GM11168 (cell line): ENCODE data around the gene ZNF813.
"Not testable (repeated sequence)": the region's sequence is repeated elsewhere in the genome, so short reads cannot be mapped to it uniquely, and the experiment has no call there.

ENCODE experiments used
- in situ Hi-C: fragments of 300-500 bp; cut with MboI; formaldehyde crosslinking; loops from one replicate; pipeline ENCODE4 v1.12.0; 2022; ENCODE audit warnings: low sequenced_read_pairs; ENCODE audit not compliant: unreplicated experiment

ZNF813 gene

GRCh38 chr19:53475470-53475869 lies 7.9 kb downstream of the ZNF813 start:
- in situ Hi-C loops, result not testable (repeated sequence)

GRCh38 chr19:53483751-53484150 lies 16.2 kb downstream of the ZNF813 start:
- in situ Hi-C loops, result not testable (repeated sequence)

DNA sequence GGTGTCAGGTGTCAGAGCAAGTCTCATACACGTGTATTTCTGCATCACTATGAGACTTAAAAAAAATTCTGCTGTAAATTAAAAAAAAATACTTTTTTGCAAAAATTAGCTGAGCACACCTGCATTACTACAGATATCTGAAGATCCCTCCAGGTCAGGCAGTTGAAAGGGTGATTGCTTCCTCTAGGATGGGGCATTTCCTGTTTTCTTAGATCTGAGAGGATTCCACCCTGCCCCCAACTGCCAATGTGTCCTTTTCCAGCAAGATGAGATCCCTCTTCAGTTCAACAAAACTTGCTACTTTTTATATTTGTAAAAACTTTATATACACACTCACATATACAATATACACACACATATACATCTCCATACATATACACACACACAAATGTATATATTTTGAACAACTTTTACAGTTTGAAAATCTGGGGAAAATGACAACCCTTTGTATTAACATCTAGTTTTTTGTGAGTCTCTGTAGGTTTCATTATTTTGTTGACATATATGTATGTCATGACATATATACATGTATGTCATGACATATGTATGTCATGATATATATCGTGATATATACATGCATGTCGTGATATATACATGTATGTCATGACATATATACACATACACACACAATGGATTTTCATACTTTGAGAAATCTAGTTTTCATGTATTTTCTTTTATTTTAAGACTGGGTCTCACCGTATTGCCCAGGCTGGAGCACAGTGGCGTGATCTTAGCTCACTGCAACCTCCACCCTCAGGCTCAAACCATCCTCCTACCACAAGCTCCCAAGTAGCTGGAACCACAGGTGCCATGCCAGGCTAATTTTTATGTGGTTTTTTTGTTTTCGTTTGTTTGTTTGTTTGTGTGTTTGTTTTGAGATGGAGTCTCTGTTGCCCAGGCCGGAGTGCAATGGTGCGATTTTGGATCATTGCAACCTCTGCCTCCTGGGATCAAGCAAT lies 17.8 kb downstream of the ZNF813 start:
- in situ Hi-C loops, result no loop called here

GRCh38 chr19:53492153-53492552 lies 24.6 kb downstream of the ZNF813 start:
- in situ Hi-C loops, result no loop called here

- in situ Hi-C loops, result not testable (repeated sequence)
Observed at GRCh38 chr19:53497311-53498023, 29.9 kb downstream of the ZNF813 start.

DNA sequence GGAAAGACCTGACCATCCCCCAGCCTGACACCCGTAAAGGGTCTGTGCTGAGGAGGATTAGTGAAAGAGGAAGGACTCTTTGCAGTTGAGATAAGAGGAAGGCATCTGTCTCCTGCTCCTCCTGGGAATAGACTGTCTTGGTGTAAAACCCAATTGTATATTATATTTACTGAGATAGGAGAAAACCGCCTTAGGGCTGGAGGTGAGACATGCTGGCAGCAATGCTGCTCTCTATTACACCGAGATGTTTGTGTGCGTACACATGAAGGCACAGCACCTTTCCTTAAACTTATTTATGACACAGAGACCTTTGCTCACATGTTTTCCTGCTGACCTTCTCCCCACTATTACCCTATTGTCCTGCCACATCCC lies 30.5 kb downstream of the ZNF813 start:
- in situ Hi-C loops, result not testable (repeated sequence)

- in situ Hi-C loops, result not testable (repeated sequence)
Observed at GRCh38 chr19:53503151-53503550, 35.6 kb downstream of the ZNF813 start.

DNA sequence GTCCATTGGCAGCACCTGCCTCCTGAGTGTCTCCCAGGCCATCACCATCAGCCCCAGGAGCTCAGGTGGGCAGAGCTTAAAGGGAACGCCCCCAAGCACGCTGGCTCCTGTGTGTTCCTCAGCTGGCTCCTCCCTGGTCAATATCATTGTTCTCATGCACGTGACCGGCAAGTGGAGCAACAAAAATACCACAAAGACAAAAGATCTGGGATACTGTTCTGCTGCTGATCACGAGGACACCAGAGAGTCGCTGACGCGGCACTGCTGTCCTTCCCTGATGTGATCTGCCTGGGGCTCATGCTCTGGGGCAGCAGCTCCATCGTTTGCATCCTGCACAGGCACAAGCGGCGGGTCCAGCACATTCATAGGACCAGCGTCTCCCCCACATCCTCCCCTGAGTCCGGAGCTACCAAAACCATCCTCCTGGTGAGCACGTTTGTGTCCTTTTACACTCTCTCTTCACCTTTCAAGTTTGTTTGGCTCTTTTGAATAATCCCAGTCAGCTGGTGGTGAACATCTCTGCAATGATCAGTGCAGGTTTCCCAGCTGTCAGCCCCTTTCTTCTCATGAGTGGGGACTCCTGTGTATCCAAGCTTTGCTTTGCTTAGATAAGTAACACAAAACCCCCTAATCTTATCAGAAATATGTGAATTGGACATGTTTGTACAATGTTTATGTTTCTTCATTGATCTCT lies 36.3 kb downstream of the ZNF813 start:
- in situ Hi-C loops, result not testable (repeated sequence)

GRCh38 chr19:53504365-53504703 lies 36.8 kb downstream of the ZNF813 start:
- in situ Hi-C loops, result not testable (repeated sequence)

DNA sequence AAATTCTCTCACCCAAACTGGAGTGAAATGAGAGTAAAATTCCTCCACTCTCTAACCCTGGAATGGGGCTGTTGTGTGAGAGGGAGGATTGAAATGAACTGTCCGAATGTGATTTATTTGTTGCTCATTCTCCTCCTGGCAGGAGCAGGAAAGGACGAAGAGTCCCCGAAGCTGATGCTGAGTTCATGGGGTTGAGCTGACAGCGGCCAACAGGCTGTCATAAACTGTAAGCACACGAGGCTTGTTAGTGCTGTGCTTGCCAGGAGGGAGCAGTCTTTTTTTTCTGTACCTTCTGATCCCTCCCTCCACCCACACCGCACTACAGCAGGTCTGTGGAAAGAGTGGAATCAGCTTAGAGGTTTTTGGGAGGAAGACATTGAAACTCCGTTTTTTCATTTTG lies 37.4 kb downstream of the ZNF813 start:
- in situ Hi-C loops, result no loop called here

GRCh38 chr19:53506728-53507127 lies 39.2 kb downstream of the ZNF813 start:
- in situ Hi-C loops, result no loop called here

DNA sequence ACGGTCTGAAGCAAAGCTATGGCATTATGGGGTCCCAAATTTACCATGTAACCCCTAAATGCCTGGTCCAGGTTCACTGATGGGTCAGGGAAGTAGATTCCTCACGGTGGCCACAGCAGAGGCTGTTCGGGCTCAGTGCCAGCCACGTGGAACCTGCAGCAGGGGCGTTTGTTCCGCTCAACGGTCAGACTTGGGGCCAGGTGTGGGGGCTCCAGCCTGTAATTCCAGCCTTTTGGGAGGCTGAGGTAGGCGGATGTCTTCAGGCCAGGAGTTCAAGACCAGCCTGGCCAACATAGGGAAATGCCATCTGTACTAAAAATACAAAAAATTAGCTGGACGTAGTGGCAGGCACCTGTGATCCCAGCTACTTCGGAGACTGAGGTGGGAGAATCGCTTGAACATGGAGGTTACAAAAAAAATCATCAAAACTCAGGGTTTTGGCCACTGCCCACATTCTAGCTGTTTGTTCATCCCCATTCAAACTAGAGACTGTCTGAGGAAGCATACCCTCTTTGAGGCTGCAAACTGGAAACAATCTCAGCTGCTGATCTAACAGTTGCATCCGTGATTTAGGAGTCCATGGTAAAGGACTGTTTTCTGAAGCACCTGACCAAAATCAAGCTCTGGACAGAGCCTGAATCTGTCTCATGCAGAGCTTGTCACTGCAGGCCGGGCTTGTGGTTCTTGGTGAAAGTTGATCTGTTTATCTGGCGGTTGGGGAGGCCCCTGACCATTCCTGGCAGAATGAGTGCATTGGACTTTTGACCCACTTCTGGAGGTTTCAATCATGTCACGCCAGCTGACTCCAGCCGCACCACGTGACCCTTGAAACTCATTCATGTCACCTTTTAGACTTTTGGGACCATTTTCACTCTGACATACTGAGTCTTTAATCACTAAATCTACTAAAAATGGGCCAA lies 40.2 kb downstream of the ZNF813 start:
- in situ Hi-C loops, result no loop called here

DNA sequence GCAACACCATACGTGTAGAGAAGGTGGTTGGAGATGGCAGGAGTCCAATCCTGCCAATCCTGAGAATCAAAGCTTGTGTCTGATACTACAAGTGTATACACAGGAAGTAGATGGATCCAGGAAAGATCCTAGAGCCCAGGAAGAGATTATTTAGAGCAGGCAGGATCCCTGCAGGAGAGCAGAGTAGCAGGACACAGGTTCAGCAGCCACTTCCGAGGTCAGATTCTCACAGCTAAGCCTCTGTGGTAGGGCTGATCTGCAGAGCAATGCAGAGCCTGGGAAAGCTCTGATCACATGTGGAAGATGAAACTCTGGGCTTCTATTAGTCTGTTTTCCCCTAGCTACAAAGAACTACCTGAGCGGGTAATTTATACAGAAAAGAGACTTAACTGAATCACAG lies 41.9 kb downstream of the ZNF813 start:
- in situ Hi-C loops, result no loop called here

- in situ Hi-C loops, result no loop called here
Observed at GRCh38 chr19:53509845-53510244, 42.3 kb downstream of the ZNF813 start.

DNA sequence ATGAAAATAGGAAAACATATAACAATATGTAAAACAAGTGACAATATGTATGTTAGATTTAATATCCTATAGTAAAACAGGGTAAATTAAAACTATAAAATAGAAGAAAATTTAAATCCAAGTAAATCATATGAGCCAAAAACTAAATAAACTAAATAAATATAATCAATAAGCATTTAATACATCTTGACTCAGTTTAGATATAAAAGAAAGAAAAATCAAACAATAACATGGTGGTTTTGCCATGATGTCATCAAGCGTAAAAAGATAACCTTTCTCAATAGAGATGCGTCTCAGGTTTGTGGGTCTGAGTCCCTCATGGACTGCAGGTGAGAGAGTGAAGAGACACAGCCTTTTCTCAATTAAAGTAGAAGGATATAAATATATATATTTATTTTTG lies 43.8 kb downstream of the ZNF813 start:
- in situ Hi-C loops, result no loop called here

- in situ Hi-C loops, result no loop called here
Observed at GRCh38 chr19:53511933-53512374, 44.4 kb downstream of the ZNF813 start.

GRCh38 chr19:53515047-53515446 lies 47.5 kb downstream of the ZNF813 start:
- in situ Hi-C loops, result not testable (repeated sequence)

- in situ Hi-C loops, result no loop called here
Observed at GRCh38 chr19:53517114-53517741, 49.7 kb downstream of the ZNF813 start.

- in situ Hi-C loops, result no loop called here
Observed at GRCh38 chr19:53518121-53518520, 50.6 kb downstream of the ZNF813 start.
